Measurements from ENCODE around the gene MSANTD2.

MSANTD2 gene

GRCh38 chr11:124728134-124728533, 72.1 kb downstream of the MSANTD2 start:
- DNase-seq, result no peak

- DNase-seq, result no peak
These were observed 72.7 kb downstream of the MSANTD2 start for GRCh38 chr11:124727474-124727873.

- no peak for DNase-seq
These were observed 74.5 kb downstream of the MSANTD2 start for GRCh38 chr11:124725719-124726105.

- DNase-seq, result no peak
These were observed 75.1 kb downstream of the MSANTD2 start for GRCh38 chr11:124724979-124725718.

GRCh38 chr11:124722176-124722575, 78.0 kb downstream of the MSANTD2 start:
- DNase-seq, result no peak

GRCh38 chr11:124719534-124719933, 80.7 kb downstream of the MSANTD2 start:
- no peak for DNase-seq

GRCh38 chr11:124718801-124719200, 81.4 kb downstream of the MSANTD2 start:
- DNase-seq, result no peak

GRCh38 chr11:124717786-124718651, 82.2 kb downstream of the MSANTD2 start:
- DNase-seq, result peak; percentile 6

- no peak for DNase-seq
These were observed 82.8 kb downstream of the MSANTD2 start for GRCh38 chr11:124717421-124717785.

- no peak for DNase-seq
These were observed 83.6 kb downstream of the MSANTD2 start for GRCh38 chr11:124716591-124716990.

Measured in activated gamma-delta T cell treated with Interleukin-2 at 50 U/mL for 16 hours (primary cell).